GM11168 (cell line): ENCODE data around the gene LHX6.

Experiments used
- in situ Hi-C: fragments of 300-500 bp; cut with MboI; formaldehyde crosslinking; loops from one replicate; pipeline ENCODE4 v1.12.0; 2022; ENCODE audit warnings: low sequenced_read_pairs; ENCODE audit not compliant: unreplicated experiment

LHX6 gene

DNA sequence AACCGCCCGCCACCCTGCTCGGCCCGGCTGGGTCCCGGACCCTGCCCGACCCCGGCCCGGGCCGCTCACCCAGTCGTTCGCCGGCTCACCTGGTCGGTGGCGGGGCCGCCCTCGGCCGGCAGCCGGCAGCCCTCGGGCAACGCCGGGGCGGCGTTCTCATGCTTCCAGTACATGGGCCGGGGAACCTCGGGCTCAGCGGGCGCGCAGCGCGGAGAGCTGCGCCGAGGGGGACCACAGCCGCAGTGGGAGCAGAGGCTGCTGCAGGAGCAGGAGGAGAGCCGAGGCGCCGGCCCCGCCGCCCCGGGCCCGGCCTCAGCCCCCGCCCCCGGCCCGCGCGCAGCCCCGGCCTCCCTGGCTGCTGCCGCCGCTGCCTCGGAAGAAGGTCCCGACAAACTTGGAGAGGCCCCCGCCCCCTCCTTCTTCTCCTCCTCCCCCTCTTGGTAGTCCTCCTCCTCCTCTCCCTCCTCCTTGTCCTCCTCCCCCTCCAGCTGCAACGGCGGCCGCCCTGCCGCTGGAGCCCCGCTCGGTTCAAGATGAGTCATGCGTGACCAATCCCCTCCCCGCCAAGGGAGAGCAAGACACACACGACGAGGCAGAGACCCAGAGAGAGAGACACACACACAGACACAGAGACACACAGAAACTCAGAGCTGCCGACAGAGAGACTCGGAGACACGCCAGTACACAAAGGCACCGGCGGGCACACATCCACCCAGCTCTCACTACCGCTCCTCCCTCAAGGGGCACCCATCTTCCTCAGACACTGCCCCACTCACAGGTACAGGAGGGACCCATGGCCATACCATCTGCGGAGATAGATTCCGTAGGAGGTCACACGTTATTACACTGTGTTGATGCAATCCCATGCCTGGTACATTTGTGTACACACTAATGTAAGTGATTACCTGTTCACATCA, at the start of gene LHX6:
TSS of gene LHX6 (minus strand) at position 390 of the 917 bp plus-strand sequence. CDS start at position 173, 217 bp downstream.
- in situ Hi-C loops = no loop called here

GRCh38 chr9:122277285-122277897, 48.6 kb upstream of the LHX6 start:
- in situ Hi-C loops = no loop called here

DNA sequence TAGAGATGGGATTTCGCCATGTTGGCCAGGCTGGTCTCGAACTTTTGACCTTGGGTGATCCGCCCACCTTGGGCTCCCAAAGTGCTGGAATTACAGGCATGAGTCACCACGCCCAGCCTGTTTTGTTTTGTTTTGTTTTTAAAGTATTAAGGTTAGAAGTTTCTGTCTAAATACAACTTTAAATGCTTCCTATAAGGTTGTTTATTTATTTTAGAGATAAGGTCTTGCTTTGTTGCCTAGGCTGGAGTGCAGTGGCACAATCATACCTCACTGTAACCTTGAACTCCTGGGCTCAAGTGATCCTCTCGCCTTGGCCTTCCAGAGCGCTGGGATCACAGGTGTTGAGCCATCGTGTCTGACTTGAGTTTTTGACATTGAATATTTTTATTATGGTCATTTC, 47.3 kb upstream of the LHX6 start:
- in situ Hi-C loops = no loop called here

DNA sequence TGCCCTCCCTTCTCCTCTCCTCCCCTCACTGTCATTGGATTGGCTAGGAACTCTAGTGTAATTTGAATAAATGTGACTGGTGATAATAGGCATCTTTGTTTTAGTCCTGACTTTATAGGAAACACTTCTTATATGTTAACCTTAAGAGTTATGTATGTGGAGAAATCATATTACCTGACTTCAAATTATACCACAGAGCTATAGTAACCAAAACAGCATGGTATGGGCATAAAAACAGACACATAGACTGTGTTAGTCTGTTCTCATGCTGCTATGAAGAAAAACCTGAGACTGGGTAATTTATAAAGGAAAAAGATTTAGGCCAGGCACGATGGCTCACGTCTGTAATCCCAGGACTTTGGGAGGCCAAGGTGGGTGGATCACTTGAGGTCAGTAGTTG, 45.3 kb upstream of the LHX6 start:
- in situ Hi-C loops = no loop called here

DNA sequence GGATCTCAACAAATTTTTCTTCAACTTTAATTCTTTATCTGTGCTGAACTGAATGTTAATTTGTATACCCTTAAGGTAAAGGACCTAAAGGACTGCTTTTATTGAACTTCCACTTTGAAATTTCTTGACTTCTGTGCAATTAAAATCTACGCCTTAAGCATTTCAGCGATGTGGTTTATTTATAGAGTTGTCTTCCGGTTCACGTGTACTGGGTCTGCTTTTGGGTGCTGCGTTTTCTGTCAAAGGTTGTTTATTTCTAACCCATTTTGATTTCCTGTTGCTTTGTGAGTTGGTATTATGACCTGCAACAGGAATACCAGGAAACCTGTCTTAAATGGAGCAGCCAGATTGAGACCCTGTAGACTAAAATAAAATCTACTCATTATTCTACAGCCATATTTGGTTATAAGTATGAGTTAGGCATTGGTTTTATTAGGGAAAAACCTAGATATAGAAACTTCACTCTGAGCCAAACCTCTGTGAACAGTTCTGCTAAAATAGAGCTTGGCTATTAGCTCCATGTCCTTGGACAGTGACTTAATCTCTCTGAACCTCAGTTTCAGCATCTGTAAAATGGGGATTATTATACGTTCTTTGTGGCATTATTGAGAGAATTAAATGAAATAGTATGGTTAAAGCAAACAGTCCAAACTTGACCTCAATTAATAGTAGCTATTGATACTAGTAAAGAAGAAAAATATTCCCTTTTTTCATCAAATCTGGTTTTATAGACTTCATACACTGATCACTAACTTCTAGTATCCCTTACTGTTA, 39.5 kb upstream of the LHX6 start:
- in situ Hi-C loops = no loop called here

GRCh38 chr9:122265149-122265915, 36.6 kb upstream of the LHX6 start:
- in situ Hi-C loops = no loop called here

- in situ Hi-C loops = no loop called here
These were observed 35.8 kb upstream of the LHX6 start, which contains the start of the genes MRRF and RBM18 for GRCh38 chr9:122264360-122265148. TSS of gene MRRF (plus strand) at chr9:122264882. CDS start at chr9:122270892, 6,010 bp downstream. TSS of gene RBM18 (minus strand) at chr9:122264840. CDS start at chr9:122261492, 3,348 bp downstream.

GRCh38 chr9:122263699-122264349, 35.1 kb upstream of the LHX6 start:
- in situ Hi-C loops = no loop called here

- in situ Hi-C loops = no loop called here
These were observed 33.3 kb upstream of the LHX6 start for GRCh38 chr9:122262073-122262472.

DNA sequence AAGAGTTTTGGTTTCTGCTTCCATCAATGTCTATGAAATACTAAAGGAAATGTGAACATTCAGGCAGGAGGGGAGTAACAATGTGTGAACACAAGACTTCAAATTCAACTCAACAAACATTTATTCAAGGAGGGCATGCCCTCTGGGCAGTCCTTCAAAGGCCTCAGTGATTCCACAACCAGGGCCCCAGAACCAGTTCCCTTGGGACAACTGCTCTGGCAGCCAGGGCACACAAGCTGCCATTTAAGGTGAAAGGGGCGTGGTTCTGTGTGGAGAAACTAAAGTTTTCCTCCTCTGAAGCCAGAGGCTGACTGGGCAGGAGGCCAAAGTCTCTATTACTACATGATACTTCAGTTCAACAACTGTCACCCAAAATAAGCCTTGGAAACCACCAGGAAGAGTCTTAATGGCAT, 32.7 kb upstream of the LHX6 start:
- in situ Hi-C loops = no loop called here

- in situ Hi-C loops = no loop called here
These were observed 30.2 kb upstream of the LHX6 start for GRCh38 chr9:122258886-122259415.

GRCh38 chr9:122256206-122256605, 27.4 kb upstream of the LHX6 start:
- in situ Hi-C loops = no loop called here

DNA sequence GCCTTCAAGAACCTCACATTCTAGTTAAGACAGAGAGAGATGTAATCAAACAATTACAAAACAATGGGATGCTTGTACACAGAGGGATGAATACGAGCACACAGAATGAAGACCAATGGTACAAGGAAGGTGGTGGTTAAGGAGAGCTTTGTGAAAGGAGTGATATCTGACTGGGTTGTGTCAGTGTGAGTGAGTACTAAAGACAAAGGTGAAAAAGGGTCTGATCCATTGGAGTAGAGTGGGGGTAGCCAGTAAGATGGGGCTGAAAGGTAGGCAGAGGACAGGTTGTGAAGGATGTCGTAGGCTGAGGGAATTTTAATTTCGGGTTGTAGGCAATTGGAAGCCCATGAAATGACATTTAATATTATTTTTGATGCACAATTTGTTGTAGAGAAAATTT, 26.0 kb upstream of the LHX6 start:
- in situ Hi-C loops = no loop called here

GRCh38 chr9:122252796-122253195, 24.0 kb upstream of the LHX6 start:
- in situ Hi-C loops = no loop called here

GRCh38 chr9:122251351-122251750, 22.6 kb upstream of the LHX6 start:
- in situ Hi-C loops = no loop called here

- in situ Hi-C loops = no loop called here
These were observed 19.7 kb upstream of the LHX6 start for GRCh38 chr9:122248448-122248865.

- in situ Hi-C loops = no loop called here
These were observed 17.9 kb upstream of the LHX6 start for GRCh38 chr9:122246666-122247065.

DNA sequence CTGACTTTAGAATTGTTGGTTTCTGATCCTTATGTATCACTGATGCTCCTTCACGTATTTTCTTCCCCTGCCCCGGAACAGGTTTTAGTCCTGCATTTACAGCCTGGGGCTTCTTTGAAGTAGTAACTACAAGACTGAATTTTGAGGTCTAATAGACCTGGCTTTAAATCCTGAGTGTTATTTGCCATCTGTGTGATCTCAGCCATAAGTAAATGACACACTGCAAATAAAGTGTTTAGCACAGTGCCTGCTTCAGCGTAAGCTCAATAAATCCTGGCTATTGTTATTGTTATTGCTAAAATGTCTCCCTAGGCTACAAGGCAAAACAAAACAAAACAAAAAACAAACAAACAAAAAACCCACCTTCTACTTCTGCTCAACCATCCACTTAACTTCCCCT, 15.6 kb upstream of the LHX6 start:
- in situ Hi-C loops = no loop called here
